ENCODE results near the gene BEGAIN. TPM values are rescaled to one million over a fixed set of nuclear protein-coding genes. Genes with fewer than 3 reads are reported as not detected.

The BEGAIN gene
- total and polyA plus RNA-seq, 2 donors (not counting 3 experiments of a cell fraction or from before 2014, with no cell fraction given), result 0.49 TPM; not detected in 1

DNA sequence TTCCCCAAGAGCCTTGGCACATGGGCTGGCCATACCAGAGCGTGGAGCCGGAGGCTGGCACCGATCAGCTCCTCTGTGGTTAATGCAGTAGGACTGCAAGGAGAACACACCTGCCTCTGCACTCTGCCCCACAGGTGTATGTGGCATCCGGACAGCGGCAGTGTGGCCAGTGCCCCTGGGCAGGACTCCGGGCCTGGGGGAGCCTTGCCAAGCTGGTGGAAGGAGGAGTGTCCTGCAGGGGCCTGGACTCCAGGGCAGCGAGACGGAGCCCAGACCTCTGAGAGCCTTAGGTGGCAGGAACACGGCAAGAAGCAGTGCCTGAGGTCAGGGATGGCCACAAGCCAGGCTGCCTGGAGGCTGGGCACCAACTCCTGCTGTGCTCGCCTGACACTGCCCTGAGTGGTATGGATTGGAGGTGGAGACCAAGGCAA lies 5.3 kb upstream of the BEGAIN start:
- intact Hi-C loops (cut with micrococcal nuclease), result no loop called here
- Histone ChIP-seq H2AFZ (ENCODE audit: low read depth, low read length) (no peak overlapping the region), H3K9me3 (replicated peaks; ENCODE audit: control insufficient read depth, insufficient read depth, low read length) (no peaks in the 10 kb centered on the region), H3K9me1 (replicated peaks; ENCODE audit: control insufficient read depth, extremely low read depth, insufficient read depth, low read length) (no peaks in the 10 kb centered on the region), H3K27ac (ENCODE audit: insufficient read depth, low read depth, low read length) (no peak overlapping the region), H3K27me3 (ENCODE audit: control insufficient read depth in 2 of 2, insufficient read depth in 2 of 2, low read length in 2 of 2) (peaks cover 13 to 16% of the 10 kb centered on the region in 2 experiments), H3K9ac (replicated peaks; ENCODE audit: extremely low read depth, insufficient read depth, low read length) (no peak overlapping the region), H3K36me3 (ENCODE audit: control insufficient read depth in 2 of 2, extremely low read depth in 1 of 2, insufficient read depth in 2 of 2, low read length in 2 of 2) (no peaks in the 10 kb centered on the region), H3K79me2 (ENCODE audit: control insufficient read depth, insufficient read depth, low read length) (no peaks in the 10 kb centered on the region), H4K20me1 (replicated peaks; ENCODE audit: control insufficient read depth, extremely low read depth, insufficient read depth, low read length) (no peaks in the 10 kb centered on the region), H3K4me1 (ENCODE audit: control insufficient read depth, extremely low read depth, insufficient read depth, low read length) (no peaks in the 10 kb centered on the region), H3K4me2 (ENCODE audit: insufficient read depth, low read length) (no peak overlapping the region), H3K4me3 (replicated peaks in 1 of 3; ENCODE audit: insufficient read depth in 1 of 3, low read depth in 1 of 3, low read length in 3 of 3) (no peak overlapping the region)
- BruUV-seq (replicated peaks), result no TSS peak
- ChIA-PET CTCF (interaction anchor here (1.2 kb wide), 1 partner anchor 53 kb away, joined by 5 read pairs; no protein-coding TSS in a partner anchor), POLR2A (no interaction called here)
- DNase-seq (ENCODE audit: low read depth, low spot score) (no peak), FAIRE-seq (no peak)
- dilution Hi-C loops (cut with MboI; ENCODE audit: extremely low pct_ligation_motif_present, low sequenced_read_pairs), result no loop called here
- TF ChIP-seq JUN (IDR thresholded peaks at IDR 0.05; ENCODE audit: borderline replicate concordance, insufficient read depth, insufficient read length, low read depth) (no peak), POLR2AphosphoS5 (IDR thresholded peaks at IDR 0.05; ENCODE audit: insufficient read depth, low read depth, low read length) (no peak), EZH2 (IDR thresholded peaks at IDR 0.05; ENCODE audit: borderline replicate concordance, low read depth, low read length, severe bottlenecking) (no peak), FOS (IDR thresholded peaks at IDR 0.05; ENCODE audit: borderline replicate concordance, insufficient read depth, low read length) (no peak), POLR2A (IDR thresholded peaks at IDR 0.05; ENCODE audit: low read depth, low read length) (no peak), GATA2 (IDR thresholded peaks at IDR 0.05; ENCODE audit: insufficient read depth, insufficient read length, low read depth, low read length) (no peak), MYC (IDR thresholded peaks at IDR 0.05; ENCODE audit: low read depth, low read length) (no peak)
- TF ChIP-seq, protein P1, sequence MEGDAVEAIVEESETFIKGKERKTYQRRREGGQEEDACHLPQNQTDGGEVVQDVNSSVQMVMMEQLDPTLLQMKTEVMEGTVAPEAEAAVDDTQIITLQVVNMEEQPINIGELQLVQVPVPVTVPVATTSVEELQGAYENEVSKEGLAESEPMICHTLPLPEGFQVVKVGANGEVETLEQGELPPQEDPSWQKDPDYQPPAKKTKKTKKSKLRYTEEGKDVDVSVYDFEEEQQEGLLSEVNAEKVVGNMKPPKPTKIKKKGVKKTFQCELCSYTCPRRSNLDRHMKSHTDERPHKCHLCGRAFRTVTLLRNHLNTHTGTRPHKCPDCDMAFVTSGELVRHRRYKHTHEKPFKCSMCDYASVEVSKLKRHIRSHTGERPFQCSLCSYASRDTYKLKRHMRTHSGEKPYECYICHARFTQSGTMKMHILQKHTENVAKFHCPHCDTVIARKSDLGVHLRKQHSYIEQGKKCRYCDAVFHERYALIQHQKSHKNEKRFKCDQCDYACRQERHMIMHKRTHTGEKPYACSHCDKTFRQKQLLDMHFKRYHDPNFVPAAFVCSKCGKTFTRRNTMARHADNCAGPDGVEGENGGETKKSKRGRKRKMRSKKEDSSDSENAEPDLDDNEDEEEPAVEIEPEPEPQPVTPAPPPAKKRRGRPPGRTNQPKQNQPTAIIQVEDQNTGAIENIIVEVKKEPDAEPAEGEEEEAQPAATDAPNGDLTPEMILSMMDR (IDR thresholded peaks at IDR 0.05; ENCODE audit: extremely low read depth in 1 of 2, insufficient read depth in 1 of 2, low read depth in 1 of 2, low read length in 2 of 2), result no peak
- TF ChIP-seq, protein P2, sequence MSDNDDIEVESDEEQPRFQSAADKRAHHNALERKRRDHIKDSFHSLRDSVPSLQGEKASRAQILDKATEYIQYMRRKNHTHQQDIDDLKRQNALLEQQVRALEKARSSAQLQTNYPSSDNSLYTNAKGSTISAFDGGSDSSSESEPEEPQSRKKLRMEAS (IDR thresholded peaks at IDR 0.05; ENCODE audit: insufficient read depth, insufficient read length), result no peak
